Epithelial cell of esophagus (primary cell): ENCODE results near the gene CORO6.

Source experiments
- DNase-seq: peaks from one replicate; pipeline ENCODE4 v3.0.0; 2010; ENCODE audit warnings: low read depth
- H3K4me3 ChIP-seq: 2 replicates; pipeline ENCODE4 v1.5.1; 2011; ENCODE audit warnings: mild to moderate bottlenecking, low read length, control low read depth
- TF ChIP-seq, protein P1 (sequence below): IDR thresholded peaks from 2 replicates; pipeline ENCODE4 v1.5.1; 2011; ENCODE audit warnings: low read depth, mild to moderate bottlenecking, low read length, control low read depth, inconsistent platforms; ENCODE audit not compliant: insufficient read depth; ENCODE audit errors: missing control alignments

Gene CORO6

DNA sequence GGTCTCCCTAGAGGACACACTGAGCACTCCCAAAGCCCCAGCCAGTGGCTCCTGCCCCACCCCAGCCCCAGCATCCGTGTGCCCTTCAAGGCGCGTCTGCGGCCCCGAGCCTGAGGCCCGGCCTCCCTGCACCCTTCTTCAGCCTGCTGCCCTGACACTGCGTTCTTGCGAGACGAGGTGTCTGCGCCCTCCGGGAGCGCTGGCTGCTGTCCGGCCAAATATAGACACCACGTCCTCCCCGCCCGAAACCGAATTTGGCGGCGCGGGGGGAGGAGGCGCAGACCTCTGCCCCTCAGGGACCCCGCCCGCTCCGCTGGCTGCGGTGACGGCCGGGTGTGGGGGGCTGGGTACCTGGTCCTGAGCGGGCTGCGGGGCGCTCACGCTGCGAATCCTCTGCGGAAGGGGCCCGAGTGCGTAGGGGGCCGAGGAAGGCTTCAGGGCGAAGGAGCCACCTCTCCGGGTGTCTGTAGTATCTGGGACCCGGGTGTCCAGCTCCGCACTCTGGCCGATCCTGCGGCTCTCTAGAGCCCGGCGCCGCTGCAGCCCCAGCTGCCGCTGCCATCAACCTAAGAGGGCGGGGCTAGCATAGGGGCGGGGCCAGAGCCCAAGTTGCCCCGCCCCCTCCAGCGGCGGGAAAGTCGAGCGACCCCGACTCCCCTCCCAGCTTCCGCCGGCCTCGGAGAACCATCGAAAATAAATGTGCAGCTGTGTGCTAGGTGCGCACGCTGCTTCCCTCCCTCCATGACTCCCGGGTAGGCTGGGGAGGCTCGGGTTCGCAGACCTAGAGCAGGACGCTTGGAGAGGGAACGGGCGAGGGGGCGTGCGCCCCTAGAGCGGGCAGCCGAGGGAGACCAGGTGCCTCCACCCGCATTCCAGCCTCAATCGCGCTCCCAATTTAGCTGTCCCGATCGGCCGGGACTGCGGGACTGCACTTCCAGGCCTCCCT is at the start of gene CORO6:
Gene CORO6, minus strand, starts transcription at position 576 of the 946 bp plus-strand sequence. CDS start 1,491 bp downstream, outside the sequence.
- TF ChIP-seq, protein P1, sequence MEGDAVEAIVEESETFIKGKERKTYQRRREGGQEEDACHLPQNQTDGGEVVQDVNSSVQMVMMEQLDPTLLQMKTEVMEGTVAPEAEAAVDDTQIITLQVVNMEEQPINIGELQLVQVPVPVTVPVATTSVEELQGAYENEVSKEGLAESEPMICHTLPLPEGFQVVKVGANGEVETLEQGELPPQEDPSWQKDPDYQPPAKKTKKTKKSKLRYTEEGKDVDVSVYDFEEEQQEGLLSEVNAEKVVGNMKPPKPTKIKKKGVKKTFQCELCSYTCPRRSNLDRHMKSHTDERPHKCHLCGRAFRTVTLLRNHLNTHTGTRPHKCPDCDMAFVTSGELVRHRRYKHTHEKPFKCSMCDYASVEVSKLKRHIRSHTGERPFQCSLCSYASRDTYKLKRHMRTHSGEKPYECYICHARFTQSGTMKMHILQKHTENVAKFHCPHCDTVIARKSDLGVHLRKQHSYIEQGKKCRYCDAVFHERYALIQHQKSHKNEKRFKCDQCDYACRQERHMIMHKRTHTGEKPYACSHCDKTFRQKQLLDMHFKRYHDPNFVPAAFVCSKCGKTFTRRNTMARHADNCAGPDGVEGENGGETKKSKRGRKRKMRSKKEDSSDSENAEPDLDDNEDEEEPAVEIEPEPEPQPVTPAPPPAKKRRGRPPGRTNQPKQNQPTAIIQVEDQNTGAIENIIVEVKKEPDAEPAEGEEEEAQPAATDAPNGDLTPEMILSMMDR = no peak
- peak; percentile 37 for DNase-seq
- peak within 1 kb of the TSS; percentile 58 for H3K4me3 ChIP-seq

DNA sequence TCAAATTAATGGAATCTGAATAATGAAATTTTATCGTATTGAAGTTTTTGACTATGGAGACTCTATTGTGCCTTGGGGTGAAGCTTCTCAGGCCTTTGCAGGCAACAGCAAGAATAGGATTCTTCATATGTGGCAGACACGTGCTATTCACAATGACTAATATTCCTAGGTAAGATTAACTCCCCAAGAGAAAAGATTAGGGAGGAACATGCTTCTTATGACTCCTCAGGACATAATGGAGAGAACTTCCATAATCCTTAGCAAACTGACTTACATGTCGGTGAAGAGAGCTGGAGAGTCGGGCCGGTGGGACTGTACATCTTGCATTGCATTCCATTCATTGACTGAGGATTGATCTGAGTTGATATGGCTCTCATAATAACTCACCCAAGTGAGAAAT is 48.9 kb upstream of the CORO6 start:
- no peak overlapping the region for H3K4me3 ChIP-seq
- TF ChIP-seq, protein P1 = no peak
- DNase-seq = no peak

DNA sequence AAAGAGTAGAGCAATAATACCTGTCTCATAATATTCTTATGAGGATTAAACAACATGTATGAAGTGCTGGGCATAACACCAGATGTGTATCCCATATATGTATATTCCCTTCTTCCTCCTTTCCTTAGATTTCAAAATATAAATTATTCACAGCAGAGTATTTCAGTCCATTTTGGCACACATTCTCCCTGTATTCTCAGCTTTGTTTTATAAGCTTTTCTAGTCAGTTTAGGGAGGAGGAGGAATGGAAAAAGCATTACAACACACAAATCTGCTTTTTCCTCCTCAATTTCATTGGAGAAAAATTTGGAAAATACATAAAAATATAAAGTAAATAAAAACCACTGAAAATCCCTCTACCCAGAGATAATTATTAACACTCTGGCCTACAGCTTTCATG is 46.6 kb upstream of the CORO6 start:
- TF ChIP-seq, protein P1 = no peak
- no peak overlapping the region for H3K4me3 ChIP-seq
- no peak for DNase-seq

DNA sequence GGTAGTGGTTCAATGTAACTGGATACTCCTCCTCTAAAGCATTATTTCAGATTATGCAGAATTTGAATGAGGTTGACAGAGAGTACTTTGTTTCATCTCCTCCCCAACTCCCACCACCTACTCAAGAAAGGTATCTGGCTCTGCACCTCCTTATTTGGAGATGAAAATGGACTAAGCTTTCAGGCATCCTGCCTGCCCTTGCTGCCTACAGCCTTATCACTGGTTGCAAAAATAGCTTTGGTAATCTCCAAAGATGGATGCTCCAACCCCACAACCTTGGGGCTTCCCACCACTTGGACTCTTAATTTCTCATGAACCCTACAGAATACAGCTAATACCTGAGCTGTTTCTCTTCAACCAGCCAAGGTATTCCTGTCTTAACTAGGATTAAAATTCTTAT is 45.3 kb upstream of the CORO6 start:
- TF ChIP-seq, protein P1 = no peak
- no peak for DNase-seq
- H3K4me3 ChIP-seq = no peak overlapping the region

GRCh38 chr17:29665481-29665810 is 42.7 kb upstream of the CORO6 start:
- TF ChIP-seq, protein P1 = no peak
- DNase-seq = no peak

GRCh38 chr17:29664743-29665480 is 42.2 kb upstream of the CORO6 start:
- DNase-seq = peak; percentile 89
- TF ChIP-seq, protein P1 = no peak
- H3K4me3 ChIP-seq = no peak overlapping the region

More at GRCh38 chr17:29665481-29665810, 42.7 kb upstream of the CORO6 start:
- no peak overlapping the region for H3K4me3 ChIP-seq
